GM21515 (cell line): ENCODE data around the gene TEX13A.

Source experiments
- ATAC-seq: cut with Tn5 transposase; IDR thresholded peaks from one replicate; pipeline ENCODE4 v1.9.1; 2021; ENCODE audit not compliant: unreplicated experiment

TEX13A gene

GRCh38 chrX:105179644-105180043 is 40.9 kb downstream of the TEX13A start:
- no peak for ATAC-seq

DNA sequence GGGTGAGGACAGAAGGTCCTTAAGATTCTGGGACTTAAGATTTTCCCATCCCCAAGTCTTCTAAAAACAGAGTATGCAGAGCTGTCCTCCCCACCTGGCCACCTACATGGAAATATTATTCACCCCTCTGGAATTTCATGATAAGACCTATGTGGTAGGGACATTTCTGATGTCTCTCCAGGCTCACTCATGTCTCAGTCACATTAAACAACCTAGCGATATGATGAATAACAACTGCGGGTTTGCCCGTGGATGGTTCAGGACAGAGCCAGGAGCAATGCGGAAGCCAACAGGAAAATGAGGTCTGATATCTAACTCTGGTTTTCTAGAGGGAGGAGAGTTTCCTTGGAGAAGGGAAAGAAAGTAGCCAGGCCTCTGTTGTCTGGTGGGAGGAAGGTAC is 47.4 kb downstream of the TEX13A start:
- no peak for ATAC-seq
